AG09309 (cell line): ENCODE data around the gene VPS4B.

Experiments
- DNase-seq: peaks from one replicate; pipeline ENCODE4 v3.0.0-alpha.2; 2010; ENCODE audit warnings: low read depth
- H3K4me3 ChIP-seq: 2 replicates; pipeline ENCODE4 v1.5.1; 2011; ENCODE audit warnings: mild to moderate bottlenecking, low read depth, low read length, moderate library complexity; ENCODE audit not compliant: control insufficient read depth
- CTCF ChIP-seq: IDR thresholded peaks from 2 replicates; pipeline ENCODE4 v1.5.1; 2011; ENCODE audit warnings: mild to moderate bottlenecking, low read depth, low read length, inconsistent platforms; ENCODE audit not compliant: insufficient read depth, control insufficient read depth; ENCODE audit errors: missing control alignments

VPS4B gene

GRCh38 chr18:63438181-63438580, 15.9 kb upstream of the VPS4B start:
- TF ChIP-seq CTCF: no peak
- H3K4me3 ChIP-seq: no peak overlapping the region
- no peak for DNase-seq

GRCh38 chr18:63433334-63433866, 11.1 kb upstream of the VPS4B start:
- no peak overlapping the region for H3K4me3 ChIP-seq
- no peak for DNase-seq
- TF ChIP-seq CTCF: no peak

GRCh38 chr18:63431180-63431579, 8.9 kb upstream of the VPS4B start:
- DNase-seq: no peak
- H3K4me3 ChIP-seq: no peak overlapping the region
- no peak for TF ChIP-seq CTCF

- no peak for DNase-seq
- no peak overlapping the region for H3K4me3 ChIP-seq
- no peak for TF ChIP-seq CTCF
These were observed 8.2 kb upstream of the VPS4B start for GRCh38 chr18:63430526-63430925.

GRCh38 chr18:63427558-63427957, 5.3 kb upstream of the VPS4B start:
- TF ChIP-seq CTCF: no peak
- DNase-seq: no peak
- H3K4me3 ChIP-seq: no peak overlapping the region

- no peak for TF ChIP-seq CTCF
- DNase-seq: no peak
- H3K4me3 ChIP-seq: peak overlapping the region; percentile 90
These were observed 608 bp upstream of the VPS4B start for GRCh38 chr18:63422864-63423304.

- peak overlapping the region; percentile 90 for H3K4me3 ChIP-seq
- no peak for TF ChIP-seq CTCF
- DNase-seq: no peak
These were observed 762 bp downstream of the VPS4B start for GRCh38 chr18:63421514-63421913.
